ENCODE results near the gene CCDC17.

GRCh38 chr1:45589861-45590260, 34.0 kb downstream of the CCDC17 start:
- TF ChIP-seq CTCF (IDR thresholded peaks at IDR 0.05) (no peak), POLR2A (IDR thresholded peaks at IDR 0.05) (no peak)

All from right lobe of liver (tissue), 4 donors.